A549 treated with AZD2906 at 1 μM for 4 hours (cell line): ENCODE data around the gene NARF. TPM values are rescaled to one million over a fixed set of nuclear protein-coding genes. Genes with fewer than 3 reads are reported as not detected.

Experiments
- total RNA-seq: library from RNA; stranded (reverse); fragments of 200-300 nt; extraction: Qiagen RNA extraction; gene quantifications from 5 replicates; pipeline ENCODE4 v1.2.3, GENCODE V29; 2022

Gene NARF
- 47.9 to 55.8 TPM (median 52.9 TPM) in 5 replicates for total RNA-seq

GRCh38 chr17:82458179-82458884, at the start of gene NARF:
Gene NARF (plus strand): TSS chr17:82458741. CDS start chr17:82458804, 63 bp downstream.

GRCh38 chr17:82418001-82418986, 40.2 kb upstream of the NARF start, which contains the start of the genes HEXD and OGFOD3:
Gene HEXD (plus strand): TSS chr17:82418347. CDS start chr17:82419800, 1,453 bp downstream.
Gene OGFOD3 (minus strand): TSS chr17:82418586. CDS start chr17:82418485, 101 bp downstream.

GRCh38 chr17:82450357-82451106, 8.0 kb upstream of the NARF start, which contains the start of gene CYBC1:
Gene CYBC1 (minus strand): TSS chr17:82450752. CDS start chr17:82449254, 1,498 bp downstream.

GRCh38 chr17:82518826-82519810, 60.6 kb downstream of the NARF start, which contains the start of gene FOXK2:
Gene FOXK2 (plus strand): TSS chr17:82519732. CDS start chr17:82519889, 157 bp downstream.

Other genes starting within 250 kb of the NARF start
- 15.5 to 29.5 TPM (median 28.3 TPM) in 5 replicates for gene CCDC57, start 245.9 kb upstream of the NARF start, total RNA-seq
- 134 to 178 TPM (median 170 TPM) in 5 replicates for gene SLC16A3, start 229.7 kb upstream of the NARF start, total RNA-seq
- gene CSNK1D, start 185.0 kb upstream of the NARF start, total RNA-seq, result 205 to 236 TPM (median 234 TPM) in 5 replicates
- 0.16 to 0.24 TPM (median 0.19 TPM) in 4 of 5 replicates, not detected in the other for gene CD7, start 141.1 kb upstream of the NARF start, total RNA-seq
- 1.4 to 2.6 TPM (median 2.1 TPM) in 5 replicates for gene SECTM1, start 125.0 kb upstream of the NARF start, total RNA-seq
- 0.29 to 0.49 TPM (median 0.37 TPM) in 5 replicates for gene TEX19, start 99.5 kb upstream of the NARF start, total RNA-seq
- gene UTS2R, start 87.0 kb upstream of the NARF start, total RNA-seq, result not detected in 5 replicates
- gene HEXD, start 40.4 kb upstream of the NARF start, total RNA-seq, result 11.2 to 14.8 TPM (median 13.6 TPM) in 5 replicates
- 20.2 to 26.1 TPM (median 24.0 TPM) in 5 replicates for gene OGFOD3, start 40.2 kb upstream of the NARF start, total RNA-seq
- gene CYBC1, start 8.0 kb upstream of the NARF start, total RNA-seq, result 51.0 to 60.8 TPM (median 55.2 TPM) in 5 replicates
- gene FOXK2, start 61.0 kb downstream of the NARF start, total RNA-seq, result 47.8 to 55.7 TPM (median 52.0 TPM) in 5 replicates
- gene WDR45B, start 189.7 kb downstream of the NARF start, total RNA-seq, result 87.3 to 99.0 TPM (median 91.0 TPM) in 5 replicates
- 16.1 to 19.4 TPM (median 17.5 TPM) in 5 replicates for gene RAB40B, start 240.0 kb downstream of the NARF start, total RNA-seq